Renal pelvis (tissue), 4 donors: ENCODE results near the gene AGPAT3. TPM values are rescaled to one million over a fixed set of nuclear protein-coding genes. Genes with fewer than 3 reads are reported as not detected.

Source experiments
- DNase-seq: peaks from one replicate; pipeline ENCODE4 v3.0.0-alpha.2; 2013
- polyA plus RNA-seq, 3 donors: library from polyadenylated mRNA; unstranded; fragments of 120-200 nt; gene quantifications; one replicate each; pipeline ENCODE4 v1.2.1, GENCODE V29; 2013; ENCODE audit not compliant: insufficient read length in 3 of 3

Gene AGPAT3
- polyA plus RNA-seq, 3 donors = 55.4 to 73.9 (median 73.1) TPM

GRCh38 chr21:43989401-43989800 is 124.4 kb downstream of the AGPAT3 start:
- no peak for DNase-seq

GRCh38 chr21:43991447-43991991 is 126.5 kb downstream of the AGPAT3 start:
- DNase-seq = no peak

GRCh38 chr21:43992121-43992520 is 127.1 kb downstream of the AGPAT3 start:
- DNase-seq = no peak

GRCh38 chr21:43993420-43993934 is 128.5 kb downstream of the AGPAT3 start:
- no peak for DNase-seq

- DNase-seq = no peak
Measured at GRCh38 chr21:43994085-43994484, 129.1 kb downstream of the AGPAT3 start.

GRCh38 chr21:43994646-43995045 is 129.6 kb downstream of the AGPAT3 start:
- no peak for DNase-seq

GRCh38 chr21:43995521-43996105 is 130.6 kb downstream of the AGPAT3 start:
- DNase-seq = no peak

- no peak for DNase-seq
Measured at GRCh38 chr21:43997766-43998742, 133.0 kb downstream of the AGPAT3 start.

- no peak for DNase-seq
Measured at GRCh38 chr21:44000360-44000759, 135.3 kb downstream of the AGPAT3 start.

GRCh38 chr21:44002511-44002910 is 137.5 kb downstream of the AGPAT3 start:
- no peak for DNase-seq

- DNase-seq = no peak
Measured at GRCh38 chr21:44003307-44003966, 138.4 kb downstream of the AGPAT3 start.

- DNase-seq = no peak
Measured at GRCh38 chr21:44005071-44005470, 140.0 kb downstream of the AGPAT3 start.

- DNase-seq = no peak
Measured at GRCh38 chr21:44005593-44005992, 140.6 kb downstream of the AGPAT3 start.

GRCh38 chr21:44006017-44006619 is 141.1 kb downstream of the AGPAT3 start:
- no peak for DNase-seq

GRCh38 chr21:44006656-44007055 is 141.6 kb downstream of the AGPAT3 start:
- DNase-seq = no peak

GRCh38 chr21:44010429-44010828 is 145.4 kb downstream of the AGPAT3 start:
- no peak for DNase-seq

- DNase-seq = no peak
Measured at GRCh38 chr21:44011123-44011522, 146.1 kb downstream of the AGPAT3 start.

GRCh38 chr21:44011579-44012473 is 146.8 kb downstream of the AGPAT3 start, which contains the start of gene TRAPPC10:
Gene TRAPPC10 (plus strand): TSS chr21:44012309. CDS start chr21:44012494, 185 bp downstream.
- peak; percentile 88 for DNase-seq

- no peak for DNase-seq
Measured at GRCh38 chr21:44012474-44013379, 147.7 kb downstream of the AGPAT3 start.
